Germinal center (tissue), 1 donor: ENCODE data around the gene BRAT1.

Source experiments
- DNase-seq: peaks from one replicate; pipeline ENCODE4 v3.0.0; 2012; ENCODE audit warnings: mixed read lengths, low spot score

Gene BRAT1

DNA sequence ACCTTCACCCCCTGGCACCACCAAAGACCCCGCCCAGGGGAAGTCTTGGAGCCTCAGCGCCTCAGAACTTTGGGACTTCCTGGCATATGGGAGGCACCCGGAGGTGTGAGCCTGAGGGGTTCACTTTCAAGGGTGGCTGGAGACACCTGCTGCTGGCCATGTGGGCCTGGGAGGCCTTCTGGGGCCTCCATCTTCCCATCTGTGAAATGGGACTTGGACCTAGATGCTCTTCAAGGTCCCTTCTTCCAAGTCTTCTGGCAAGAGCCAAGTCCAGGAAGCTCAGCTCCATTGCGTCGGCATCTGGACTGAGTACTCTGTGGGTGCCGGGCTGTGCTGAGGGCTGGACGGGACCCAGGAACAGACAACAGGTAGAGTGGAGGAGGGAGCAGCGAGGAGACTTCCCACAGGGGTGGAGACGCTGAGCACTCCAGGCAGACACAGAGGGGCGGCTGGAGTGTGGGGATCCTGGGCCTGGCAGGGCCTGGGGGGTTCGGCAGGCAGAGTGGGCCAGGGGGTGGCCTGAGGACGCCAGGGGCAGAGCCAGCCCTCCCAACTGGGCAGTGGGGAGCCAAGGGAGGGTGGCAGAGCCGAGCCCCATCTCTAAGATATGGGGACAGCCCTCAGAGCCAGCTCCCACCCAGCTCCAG lies 45.1 kb downstream of the BRAT1 start:
- DNase-seq = no peak

DNA sequence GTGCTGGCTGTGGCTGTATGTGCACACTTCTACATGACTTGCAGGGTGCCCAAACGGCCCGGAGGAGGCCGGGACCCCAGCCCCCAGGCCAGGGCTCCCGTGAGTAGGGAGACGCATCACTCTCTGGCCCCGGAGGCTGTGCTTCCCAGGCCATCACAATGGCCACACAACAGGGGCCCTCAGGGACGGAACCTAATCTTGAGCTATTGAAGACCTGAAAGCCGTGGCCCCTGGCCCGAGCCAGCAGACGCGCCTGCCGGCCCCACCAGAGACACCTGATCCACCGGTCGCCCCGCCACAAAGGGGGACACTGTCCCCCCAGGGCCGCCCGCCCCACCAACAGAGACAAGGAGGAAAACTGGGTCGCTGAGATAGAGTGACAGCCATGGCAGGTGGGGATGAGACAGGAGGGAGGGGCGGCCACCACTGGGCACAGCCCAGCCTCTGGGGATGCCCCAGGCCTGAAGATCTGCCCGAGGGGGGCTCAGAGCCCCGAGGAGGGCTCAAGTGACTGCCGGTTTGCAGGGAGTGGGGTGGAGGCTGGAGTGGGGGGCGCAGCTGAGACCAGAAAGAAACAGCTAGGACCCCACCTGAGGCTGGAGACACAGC lies 45.9 kb downstream of the BRAT1 start:
- no peak for DNase-seq

DNA sequence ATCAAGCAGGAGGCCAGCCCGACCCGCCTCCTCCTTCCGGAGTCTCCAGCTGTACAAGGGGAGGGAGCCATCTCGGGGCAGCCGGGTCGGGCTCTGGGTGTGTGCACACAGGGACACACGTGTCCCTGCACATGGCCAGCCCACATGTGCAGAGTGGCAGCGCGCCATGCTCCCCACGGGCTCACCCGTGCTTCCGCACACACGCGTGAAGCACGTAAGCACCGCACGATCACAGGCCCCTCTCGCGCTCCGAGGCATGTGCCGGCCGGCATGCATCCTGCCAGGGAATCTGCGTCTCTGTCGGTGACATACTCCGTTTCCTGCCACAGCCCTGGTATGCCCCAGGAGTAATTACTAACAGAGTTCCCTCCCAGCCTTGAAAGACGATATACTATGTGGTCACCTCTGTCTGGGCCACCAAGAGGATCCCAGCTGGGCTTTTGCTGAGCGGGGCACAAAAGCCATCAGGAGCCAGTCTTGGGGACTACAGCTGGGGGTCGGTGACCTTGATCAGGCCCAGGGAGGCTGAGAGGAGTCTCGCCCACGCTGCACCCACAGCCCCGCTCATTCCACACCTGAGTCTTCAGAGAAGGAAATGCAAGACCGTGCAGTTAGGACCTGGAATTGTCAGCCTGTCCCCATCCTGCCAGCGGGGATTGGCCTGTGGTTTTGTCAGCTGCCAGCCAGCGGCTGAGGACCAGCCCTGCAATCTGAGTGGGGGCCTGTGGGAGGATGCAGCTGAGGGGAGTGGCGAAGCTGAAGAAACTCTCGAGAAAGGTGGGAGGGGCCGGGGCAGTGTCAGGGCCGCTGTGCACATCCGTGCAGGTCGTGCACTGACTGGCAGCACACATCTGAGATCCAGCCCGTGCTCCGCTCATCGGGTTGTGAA lies 46.8 kb downstream of the BRAT1 start:
- DNase-seq = peak; percentile 83

DNA sequence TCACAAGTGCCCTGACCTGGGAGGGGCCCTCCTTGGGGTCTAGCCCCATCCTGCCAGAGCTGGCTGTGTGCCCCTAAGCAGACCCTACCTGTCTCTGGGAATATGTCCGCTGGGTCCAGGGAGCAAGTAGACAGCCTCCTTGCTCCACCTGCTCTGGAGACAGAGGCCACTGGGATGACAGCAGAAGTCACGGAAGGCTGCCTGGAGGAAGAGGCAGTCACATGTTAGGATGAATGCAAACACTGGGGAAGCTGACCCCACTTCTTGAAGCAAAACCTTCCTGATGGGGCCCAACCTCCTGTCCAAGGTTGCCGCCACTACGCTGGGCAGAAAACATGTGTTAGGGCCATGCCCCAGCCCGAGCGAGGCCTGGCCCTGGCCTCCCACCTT lies 47.4 kb downstream of the BRAT1 start:
- DNase-seq = no peak

DNA sequence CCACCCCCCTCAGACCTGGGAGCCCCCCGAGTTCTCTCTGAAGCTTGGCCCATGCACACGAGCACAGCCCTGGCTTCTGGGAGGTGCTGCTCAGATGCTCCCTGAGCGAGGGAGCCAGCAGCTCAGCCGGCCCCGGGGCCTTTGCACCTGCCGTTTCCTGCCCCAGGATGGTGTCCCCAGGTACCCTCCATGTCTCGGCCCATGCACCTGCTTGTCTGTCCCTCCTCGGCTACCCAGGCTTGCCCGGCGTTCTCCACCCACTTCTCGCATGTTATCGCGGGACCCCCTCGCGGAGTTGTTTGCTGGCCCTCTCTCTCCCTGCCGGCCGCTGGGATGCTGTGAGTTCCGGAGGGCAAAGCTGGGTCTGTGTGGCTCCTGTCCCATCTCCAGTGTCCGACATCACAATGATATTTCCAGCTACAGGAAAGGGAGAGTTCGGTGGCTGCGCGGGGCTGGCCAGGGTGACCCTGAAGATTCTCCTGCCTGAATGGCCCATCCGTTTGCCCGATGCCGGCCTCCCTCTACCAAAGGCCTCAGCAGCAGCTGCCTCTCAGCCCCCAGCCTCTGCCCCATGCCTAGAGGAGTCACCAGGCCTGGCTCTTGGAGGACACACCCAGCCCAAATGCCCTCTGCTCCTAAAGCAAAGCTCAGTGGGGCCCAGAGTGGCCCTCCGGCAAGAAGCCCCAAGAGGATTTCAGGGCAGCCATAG lies 48.0 kb downstream of the BRAT1 start:
- no peak for DNase-seq

DNA sequence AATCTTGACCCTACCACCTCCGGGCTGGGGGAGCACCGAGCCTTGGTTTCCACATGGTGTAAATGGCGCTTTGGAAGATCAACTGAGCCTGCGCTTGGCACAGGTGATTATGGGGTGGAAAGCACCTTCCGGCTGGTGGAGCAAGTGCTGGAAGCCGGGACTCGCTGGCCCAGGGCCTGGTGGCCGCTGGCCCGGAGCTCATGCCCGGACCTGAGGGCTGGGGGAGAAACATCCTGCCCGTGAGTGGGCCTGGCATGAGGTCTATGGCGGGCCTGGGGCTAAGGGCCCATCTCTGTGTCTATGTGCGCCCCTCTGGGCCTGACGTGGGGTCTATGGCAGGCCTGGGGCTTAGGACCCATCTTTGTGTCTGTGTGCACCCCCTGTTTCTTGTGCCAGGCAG lies 49.9 kb downstream of the BRAT1 start:
- no peak for DNase-seq

DNA sequence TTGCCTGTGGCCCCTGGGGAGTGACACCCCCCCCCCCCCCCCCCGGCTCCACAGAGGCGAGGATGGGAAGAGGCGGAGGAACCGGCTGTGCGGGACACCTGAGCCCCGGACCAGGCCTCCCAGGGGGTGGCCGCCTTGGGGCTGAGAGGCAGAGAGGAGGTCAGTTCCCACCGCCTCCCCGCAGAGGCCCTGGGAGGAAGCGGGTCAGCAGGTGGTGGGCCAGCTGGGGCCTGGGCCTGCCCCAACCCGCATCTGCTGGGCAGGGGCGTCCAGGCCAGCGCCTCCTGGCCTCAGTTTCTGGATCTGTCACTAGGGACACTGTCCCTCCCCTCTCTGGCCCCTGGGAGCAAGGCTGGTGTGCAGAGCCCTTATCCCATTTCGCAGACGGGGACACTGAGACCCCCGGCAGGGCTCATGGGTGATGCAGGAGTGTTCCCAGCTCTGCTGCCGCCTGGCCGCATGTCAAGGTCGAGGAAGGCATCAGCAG lies 50.4 kb downstream of the BRAT1 start:
- DNase-seq = no peak

DNA sequence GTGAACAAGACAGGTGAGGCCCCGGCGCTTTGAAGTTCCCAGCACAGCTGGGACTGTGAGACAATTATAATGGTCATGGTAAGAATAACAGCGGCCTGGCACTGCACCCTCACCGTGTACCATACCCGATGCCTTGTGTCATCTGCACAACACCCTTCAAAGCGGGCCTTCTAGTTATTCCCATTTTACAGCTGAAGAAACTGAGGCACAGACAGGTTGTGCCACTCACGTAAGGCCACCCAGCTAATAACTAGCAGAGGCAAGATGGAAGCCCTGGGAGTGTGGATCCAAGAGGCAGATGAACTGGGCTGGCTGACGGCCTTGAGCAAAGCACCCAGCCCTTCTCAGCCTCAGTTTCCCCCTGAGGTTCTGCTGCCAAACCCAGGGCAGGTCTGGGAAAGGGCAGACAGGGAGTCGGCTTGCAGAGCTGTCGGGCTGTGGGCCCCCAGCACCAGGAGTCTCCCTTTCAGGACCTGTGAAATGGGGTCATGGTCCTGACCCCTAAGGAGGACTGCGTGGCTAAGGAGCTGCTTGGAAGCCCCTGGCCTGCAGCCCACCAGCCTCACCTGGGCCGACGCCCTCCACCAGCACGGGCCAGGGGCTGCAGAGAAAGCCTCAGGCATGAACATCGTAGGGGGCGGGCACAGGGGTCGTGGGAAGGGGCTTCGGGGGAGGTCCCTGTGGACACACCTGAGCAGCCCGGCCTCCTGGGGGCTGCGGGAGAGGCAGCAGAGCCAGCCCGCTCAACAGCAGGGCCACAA lies 51.0 kb downstream of the BRAT1 start:
- no peak for DNase-seq

DNA sequence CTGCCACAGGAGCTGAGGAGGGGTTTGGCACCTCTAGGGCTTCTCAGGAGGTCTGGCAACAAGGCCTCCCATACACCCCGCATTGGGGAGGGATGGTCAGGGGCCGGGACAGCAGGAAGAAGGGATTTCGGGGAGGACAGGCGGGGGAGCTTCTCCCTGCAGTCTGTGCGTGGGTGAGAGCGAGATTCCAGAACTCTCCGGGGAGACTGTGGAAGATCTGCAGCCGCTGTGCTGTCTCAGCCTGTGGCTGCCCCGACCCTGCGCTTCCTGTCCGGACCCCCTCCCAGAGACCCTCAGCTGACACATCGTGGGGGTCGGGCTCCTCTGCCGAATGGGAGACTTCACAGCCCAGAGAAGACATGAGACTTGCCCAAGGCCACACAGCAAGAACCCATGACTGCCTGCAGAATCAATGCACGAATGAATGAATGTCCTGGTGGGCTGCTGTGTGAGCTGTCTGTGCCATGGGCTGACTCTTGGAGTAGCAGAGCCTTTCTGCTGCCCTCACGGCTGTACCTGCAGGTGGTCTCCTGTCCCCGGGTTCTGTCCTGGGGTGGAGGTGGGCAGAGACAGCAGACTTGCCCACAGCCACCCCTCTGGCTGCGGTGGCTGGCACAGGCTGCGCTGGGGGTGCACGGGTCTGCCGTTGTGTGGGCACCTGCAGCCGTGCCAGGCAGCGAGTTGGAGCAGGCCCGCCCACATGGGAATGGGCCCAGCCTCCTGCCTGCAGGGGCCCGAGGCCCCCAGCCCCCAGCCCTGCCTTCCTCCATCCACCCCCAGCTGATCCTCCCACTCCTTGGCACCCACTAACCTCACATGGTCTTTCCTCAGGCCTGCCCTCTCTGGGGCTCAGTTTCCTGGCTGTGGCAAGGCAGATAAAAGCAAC lies 52.0 kb downstream of the BRAT1 start:
- no peak for DNase-seq

DNA sequence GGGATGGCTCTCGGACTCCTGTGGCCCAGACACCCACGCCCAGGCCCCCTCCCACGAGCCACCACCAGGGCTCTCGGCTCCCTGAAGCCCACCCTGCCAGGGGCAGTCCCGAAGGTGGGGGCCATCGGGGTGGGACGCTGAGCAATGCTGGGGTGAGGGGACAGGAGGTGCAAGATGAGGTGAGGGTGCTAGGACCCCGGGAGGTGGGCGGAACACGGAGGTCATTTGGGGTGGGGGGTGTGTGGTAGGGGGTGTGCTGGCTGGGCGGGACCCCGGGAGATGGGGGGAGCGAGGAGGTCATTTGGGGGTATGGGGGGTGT lies 52.7 kb downstream of the BRAT1 start:
- no peak for DNase-seq

DNA sequence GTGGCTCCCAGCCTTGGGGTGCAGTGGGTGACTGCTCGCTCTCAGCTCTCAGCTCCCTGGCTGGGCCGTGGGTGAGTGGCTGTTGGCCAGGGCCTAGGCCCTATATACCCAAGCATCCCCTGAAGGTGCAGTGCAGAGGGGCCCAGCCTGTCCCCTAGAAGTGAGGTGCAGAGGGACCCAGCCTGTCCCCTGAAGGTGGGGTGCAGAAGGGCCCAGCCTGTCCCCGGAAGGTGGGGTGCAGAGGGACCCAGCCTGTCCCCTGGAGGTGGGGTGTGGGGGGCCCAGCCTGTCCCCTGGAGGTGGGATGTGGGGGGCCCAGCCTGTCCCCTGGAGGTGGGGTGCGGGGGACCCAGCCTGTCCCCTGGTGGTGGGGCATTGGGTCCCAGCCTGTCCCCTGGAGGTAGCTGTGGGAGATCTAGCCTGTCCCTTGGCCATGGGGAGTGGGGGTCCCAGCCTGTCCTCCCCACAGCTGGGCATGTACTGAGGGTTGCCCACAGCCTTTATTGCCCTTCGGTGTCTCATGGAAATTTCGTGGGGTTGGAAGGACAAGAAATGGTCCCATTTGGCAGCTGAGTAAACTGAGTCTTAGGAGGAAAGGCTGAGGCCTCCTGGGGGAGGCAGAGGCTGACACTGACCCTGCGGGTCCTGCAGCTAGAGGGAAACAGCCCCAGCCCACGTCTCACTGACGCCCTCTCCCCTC lies 53.2 kb downstream of the BRAT1 start:
- no peak for DNase-seq

DNA sequence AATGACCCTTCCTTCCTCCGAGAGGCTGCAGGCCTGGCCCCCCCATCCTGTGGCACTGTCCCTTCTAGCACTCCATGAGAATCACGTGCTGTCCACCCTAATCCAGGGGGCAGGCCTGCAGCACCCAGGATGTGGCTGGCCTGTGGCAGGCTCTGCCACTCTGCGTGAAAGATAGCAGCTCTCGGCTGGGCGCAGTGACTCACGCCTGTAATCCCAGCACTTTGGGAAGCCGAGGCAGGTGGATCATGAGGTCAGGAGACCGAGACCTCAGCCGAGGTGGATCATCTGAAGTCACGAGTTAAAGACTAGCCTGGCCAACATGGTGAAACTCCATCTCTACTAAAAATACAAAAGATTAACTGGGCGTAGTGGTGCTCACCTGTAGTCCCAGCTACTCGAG lies 54.6 kb downstream of the BRAT1 start:
- DNase-seq = no peak

DNA sequence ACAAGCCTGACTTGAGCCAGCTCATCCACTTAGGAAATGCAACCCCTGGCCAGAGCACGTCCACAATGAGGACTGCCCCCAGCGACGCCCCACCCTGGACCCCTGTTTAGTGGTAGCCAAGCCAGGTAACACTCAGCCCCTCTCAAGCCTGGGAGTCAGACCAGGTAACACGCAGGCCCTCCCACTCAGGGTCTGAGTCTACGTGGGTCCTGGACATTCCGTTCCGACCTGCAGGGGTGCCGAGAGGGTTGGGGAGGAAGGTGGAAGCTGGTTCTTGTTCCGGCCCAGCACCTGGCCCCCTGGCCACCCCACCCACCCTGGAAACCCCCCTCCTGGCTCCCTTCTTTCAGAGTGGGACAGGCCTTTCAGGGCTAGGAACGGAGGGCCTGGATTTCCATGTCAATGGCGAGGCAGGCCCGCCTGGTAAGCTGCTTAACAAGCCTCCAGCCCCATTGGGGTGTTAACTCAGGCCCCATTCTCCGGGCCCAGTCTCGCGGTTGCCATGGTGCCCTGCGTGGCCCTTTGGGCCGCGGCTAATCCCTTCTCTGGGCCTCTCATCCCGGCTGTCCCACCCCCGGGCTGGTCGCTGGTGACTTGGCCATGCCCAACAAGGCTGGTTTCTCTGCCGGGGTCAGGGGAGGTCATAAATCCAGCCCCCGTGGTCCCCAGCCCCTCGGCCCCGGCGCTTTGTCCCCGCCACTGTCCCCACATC lies 55.4 kb downstream of the BRAT1 start:
- DNase-seq = no peak

DNA sequence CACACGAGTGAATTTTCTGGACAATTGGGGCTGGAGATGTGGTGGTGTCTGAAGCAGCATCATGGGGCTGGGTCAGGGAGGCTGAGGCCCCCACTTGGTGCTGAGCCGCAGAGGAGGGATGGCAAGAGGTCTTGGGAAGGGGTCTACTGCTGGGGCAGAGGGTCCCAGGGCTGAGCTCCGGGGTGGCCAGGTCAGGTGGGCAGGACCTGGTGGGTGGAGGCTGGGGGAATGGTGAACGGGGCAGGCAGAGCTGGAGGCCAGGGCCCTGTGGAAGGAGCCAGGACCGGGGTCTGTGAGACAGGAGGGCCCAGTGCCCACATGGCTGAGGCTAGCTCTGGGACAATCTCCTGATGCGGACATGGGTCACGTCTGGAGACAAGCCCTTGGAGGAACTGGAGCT lies 56.1 kb downstream of the BRAT1 start:
- DNase-seq = no peak

DNA sequence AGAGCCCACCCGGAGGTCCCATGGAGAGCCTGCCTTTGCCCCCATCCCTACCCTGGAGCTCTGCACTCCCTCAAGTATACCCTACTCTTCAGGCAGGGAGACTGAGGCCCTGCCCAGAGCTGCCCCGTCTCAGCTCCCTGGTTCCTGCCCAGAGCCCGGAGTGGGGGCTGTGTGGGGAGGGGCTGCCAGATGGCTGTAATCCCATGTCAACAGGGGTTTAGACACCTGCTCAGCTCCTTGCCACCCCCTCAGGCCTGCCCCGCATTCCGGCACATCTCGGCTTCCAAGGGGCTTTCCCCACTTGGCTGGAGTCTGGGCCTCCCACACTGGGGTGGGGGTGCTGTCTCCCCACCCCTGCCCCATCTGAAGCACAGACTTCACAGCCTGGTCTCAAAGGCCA lies 56.6 kb downstream of the BRAT1 start:
- no peak for DNase-seq

DNA sequence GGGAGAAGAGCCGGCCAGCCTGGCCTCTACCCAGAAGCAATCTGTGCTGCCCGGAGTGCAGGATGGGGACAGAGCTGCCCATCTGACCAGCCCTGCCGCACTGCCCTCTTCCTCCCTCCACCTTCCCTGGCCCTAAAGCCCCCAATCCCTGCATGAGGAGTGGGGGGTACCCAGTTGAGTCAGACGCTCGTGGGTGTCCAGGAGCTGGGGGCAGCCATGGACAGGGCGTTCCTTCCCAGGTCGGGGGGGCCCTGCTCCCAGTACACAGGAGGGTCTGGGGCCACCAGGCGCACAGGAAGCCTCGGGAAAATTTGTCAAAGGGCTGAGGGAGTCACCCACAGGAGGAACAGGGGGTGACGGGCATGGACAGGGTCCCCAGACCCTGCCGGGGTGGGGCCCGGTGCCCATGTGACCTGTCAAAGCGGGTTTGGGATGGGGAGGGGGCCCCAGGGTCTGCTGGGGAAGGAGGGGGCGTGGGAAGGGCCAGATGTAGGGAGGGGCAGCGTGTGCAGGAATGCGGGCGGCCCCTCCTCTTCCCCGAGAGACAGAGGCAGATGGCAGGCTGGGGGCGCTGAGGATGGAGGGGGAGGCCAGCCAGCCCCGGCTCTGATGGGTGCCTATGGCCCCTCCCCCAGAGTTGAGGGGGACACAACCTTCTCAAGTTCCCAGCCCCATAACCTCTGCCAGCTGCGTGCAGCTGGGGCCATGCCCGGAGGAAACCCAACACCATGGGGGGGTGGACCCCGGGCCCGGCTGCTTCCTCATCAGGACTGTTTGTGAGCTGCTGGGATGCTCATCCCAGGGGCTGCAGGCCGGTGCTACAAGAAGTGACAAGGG lies 57.6 kb downstream of the BRAT1 start:
- DNase-seq = no peak

DNA sequence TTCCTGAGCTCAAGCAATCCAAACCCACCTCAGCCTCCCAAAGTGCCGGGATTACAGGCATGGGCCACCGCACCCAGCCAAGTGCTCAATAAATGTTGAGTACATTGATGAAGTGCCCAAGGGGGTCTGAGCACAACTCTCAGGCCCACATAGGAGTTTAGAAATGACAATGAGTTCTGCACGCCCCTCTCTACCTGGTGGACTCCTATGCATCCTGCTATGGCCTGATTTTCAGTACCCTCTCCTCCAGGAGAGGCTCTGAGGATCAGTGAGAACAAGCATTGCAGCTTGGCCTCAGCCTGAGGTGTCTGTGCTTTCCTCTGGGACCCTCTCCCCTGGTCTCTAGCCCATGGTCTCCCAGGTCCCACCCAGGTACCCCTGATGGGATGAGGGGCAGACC lies 58.3 kb downstream of the BRAT1 start:
- DNase-seq = no peak

DNA sequence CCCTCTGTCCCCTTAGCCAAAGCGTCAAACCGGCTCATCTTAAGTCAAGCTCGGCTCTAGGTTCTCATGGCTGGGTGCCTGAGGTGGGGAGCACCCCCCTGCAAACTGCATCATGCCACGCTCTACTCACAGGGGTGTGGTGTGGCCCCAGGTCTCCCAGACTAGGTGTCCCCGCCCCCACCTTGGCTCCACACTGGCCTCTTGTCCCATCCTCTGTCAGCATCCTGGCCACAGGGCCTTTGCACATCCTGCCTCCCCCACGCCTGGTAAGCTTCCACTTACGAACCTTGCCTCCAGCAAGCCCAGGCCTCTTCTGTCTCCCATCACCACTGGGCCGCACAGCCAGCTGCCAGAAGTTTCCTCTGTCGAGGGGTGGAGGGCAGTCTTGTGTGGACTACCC lies 58.9 kb downstream of the BRAT1 start:
- no peak for DNase-seq
